ENCODE data around the gene RAB11FIP3.
A peak's percentile ranks its signal among the peaks of the same experiment; 100 is the strongest.
"Not testable (repeated sequence)": the region's sequence is repeated elsewhere in the genome, so short reads cannot be mapped to it uniquely, and the experiment has no call there.

Gene RAB11FIP3

GRCh38 chr16:425082-425718 is at the start of gene RAB11FIP3:
Gene RAB11FIP3 (plus strand): TSS chr16:425649. CDS start chr16:426007, 358 bp downstream.
- DNase-seq = peak; percentile 60

- no peak for DNase-seq
These were observed 49.3 kb upstream of the RAB11FIP3 start for GRCh38 chr16:375927-376816.

GRCh38 chr16:376817-377418 is 48.5 kb upstream of the RAB11FIP3 start:
- no peak for DNase-seq

GRCh38 chr16:377419-377951 is 48.0 kb upstream of the RAB11FIP3 start:
- DNase-seq = no peak

- DNase-seq = not testable (repeated sequence)
These were observed 47.2 kb upstream of the RAB11FIP3 start for GRCh38 chr16:378113-378820.

- no peak for DNase-seq
These were observed 46.6 kb upstream of the RAB11FIP3 start for GRCh38 chr16:378821-379182.

- peak; percentile 89 for DNase-seq
These were observed 46.1 kb upstream of the RAB11FIP3 start for GRCh38 chr16:379183-379960.

- DNase-seq = no peak
These were observed 45.3 kb upstream of the RAB11FIP3 start for GRCh38 chr16:379961-380761.

- DNase-seq = no peak
These were observed 44.8 kb upstream of the RAB11FIP3 start for GRCh38 chr16:380762-381011.

GRCh38 chr16:381012-381788 is 44.2 kb upstream of the RAB11FIP3 start:
- DNase-seq = no peak

GRCh38 chr16:381789-382717 is 43.4 kb upstream of the RAB11FIP3 start, which contains the start of gene PGAP6:
Gene PGAP6 (minus strand): TSS chr16:381978. CDS start chr16:381821, 157 bp downstream.
- DNase-seq = peak; percentile 18

GRCh38 chr16:383326-384051 is 42.0 kb upstream of the RAB11FIP3 start:
- no peak for DNase-seq

GRCh38 chr16:386641-387156 is 38.8 kb upstream of the RAB11FIP3 start:
- no peak for DNase-seq

GRCh38 chr16:387761-388666 is 37.4 kb upstream of the RAB11FIP3 start:
- DNase-seq = not testable (repeated sequence)

- no peak for DNase-seq
These were observed 36.1 kb upstream of the RAB11FIP3 start for GRCh38 chr16:389352-389751.

- DNase-seq = no peak
These were observed 33.5 kb upstream of the RAB11FIP3 start for GRCh38 chr16:391885-392335.

- no peak for DNase-seq
These were observed 32.9 kb upstream of the RAB11FIP3 start for GRCh38 chr16:392450-393030.
